Measurements from ENCODE around the gene SF3B1.

DNA sequence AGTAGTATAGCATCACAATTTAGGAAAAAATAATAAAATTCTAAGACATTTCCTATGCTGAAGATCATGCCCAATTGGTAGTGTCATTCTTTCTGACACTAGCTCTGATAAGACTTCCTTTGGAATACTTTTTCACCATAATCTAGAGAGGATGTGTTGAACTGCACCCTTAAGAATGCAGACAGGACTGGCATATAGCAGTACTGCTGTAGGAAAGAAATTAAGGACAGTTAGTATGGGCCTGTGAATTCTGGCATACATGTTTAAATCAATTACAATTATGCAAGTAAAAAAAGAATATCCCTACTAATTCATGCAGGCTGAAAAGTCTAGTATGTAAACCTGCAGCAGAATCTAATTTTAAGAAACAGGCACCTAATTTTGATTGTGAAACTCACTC lies 15.4 kb downstream of the SF3B1 start:
- TF ChIP-seq, protein P1, sequence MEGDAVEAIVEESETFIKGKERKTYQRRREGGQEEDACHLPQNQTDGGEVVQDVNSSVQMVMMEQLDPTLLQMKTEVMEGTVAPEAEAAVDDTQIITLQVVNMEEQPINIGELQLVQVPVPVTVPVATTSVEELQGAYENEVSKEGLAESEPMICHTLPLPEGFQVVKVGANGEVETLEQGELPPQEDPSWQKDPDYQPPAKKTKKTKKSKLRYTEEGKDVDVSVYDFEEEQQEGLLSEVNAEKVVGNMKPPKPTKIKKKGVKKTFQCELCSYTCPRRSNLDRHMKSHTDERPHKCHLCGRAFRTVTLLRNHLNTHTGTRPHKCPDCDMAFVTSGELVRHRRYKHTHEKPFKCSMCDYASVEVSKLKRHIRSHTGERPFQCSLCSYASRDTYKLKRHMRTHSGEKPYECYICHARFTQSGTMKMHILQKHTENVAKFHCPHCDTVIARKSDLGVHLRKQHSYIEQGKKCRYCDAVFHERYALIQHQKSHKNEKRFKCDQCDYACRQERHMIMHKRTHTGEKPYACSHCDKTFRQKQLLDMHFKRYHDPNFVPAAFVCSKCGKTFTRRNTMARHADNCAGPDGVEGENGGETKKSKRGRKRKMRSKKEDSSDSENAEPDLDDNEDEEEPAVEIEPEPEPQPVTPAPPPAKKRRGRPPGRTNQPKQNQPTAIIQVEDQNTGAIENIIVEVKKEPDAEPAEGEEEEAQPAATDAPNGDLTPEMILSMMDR (IDR thresholded peaks at IDR 0.05) = no peak
- no peak for TF ChIP-seq POLR2A (IDR thresholded peaks at IDR 0.05)
